ENCODE results near the gene DTYMK. TPM values are rescaled to one million over a fixed set of nuclear protein-coding genes. Genes with fewer than 3 reads are reported as not detected.

DTYMK gene
- total and polyA plus RNA-seq, 2 donors (not counting 1 experiment from before 2014, with no cell fraction given) = 19.5 to 26.3 TPM

DNA sequence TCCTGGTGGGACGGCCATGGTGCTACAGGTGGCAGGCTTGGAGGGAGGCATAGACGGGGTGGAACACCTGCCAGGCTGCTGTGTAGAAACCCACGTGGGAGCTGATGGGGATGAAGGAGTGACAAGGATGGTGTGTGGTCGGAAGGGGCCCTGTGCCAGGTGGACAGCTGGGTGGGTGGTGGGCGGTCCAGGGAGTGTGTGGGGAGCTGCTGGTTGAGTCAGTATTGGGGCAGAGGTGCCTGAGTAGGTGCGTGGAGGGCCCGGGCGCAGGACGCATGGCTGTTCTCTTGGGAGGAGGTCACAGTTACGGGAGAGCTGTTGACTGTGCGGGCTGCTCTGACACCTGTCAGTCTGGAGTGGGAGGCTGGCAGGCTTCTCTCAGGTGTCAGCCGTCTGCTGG, 35.2 kb upstream of the DTYMK start:
- intact Hi-C loops (cut with micrococcal nuclease) = no loop called here

DNA sequence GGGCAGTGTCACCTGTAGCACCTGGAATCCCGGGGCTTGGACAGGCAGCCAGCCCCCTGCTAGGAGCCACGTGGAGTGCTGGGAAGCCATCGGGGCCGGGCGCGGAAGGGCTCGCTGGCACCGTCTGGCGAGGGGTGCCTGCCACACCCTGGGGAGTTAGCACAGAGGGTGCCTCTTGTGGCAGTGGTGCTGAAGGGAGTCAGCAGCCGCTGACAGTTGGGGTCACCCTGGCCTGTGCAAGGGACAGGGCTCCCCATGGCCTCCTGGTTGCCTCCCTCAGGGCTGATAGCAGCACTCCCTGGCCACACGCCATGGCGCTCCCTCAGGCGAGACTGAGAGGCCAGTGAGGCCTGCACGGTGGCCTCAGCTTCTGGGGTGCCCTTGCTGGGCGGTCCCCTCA, 33.9 kb upstream of the DTYMK start:
- Histone ChIP-seq H2AFZ (ENCODE audit: insufficient read depth, low read depth, low read length, poor library complexity, severe bottlenecking) (no peak overlapping the region), H4K20me1 (ENCODE audit: control insufficient read depth, insufficient read depth, low read length, poor library complexity, severe bottlenecking) (no peaks in the 10 kb centered on the region), H3K79me2 (ENCODE audit: control insufficient read depth, insufficient read depth, low read length) (peaks cover 14% of the 10 kb centered on the region), H3K27ac (ENCODE audit: low read length in 2 of 2) (no peak overlapping the region), H3K9me3 (ENCODE audit: control extremely low read depth in 1 of 3, control insufficient read depth in 2 of 3, insufficient read depth in 1 of 3, low read length in 2 of 3) (peaks cover 0 to 17% (median 5%) of the 10 kb centered on the region in 3 donors), H3K4me1 (ENCODE audit: control insufficient read depth in 2 of 2, insufficient read depth in 2 of 2, low read length in 2 of 2) (no peaks in the 10 kb centered on the region), H3K4me3 (ENCODE audit: control extremely low read depth in 1 of 5, extremely low read depth in 1 of 5, insufficient read depth in 1 of 5, low read depth in 2 of 5, low read length in 4 of 5) (no peak overlapping the region), H3K4me2 (replicated peaks; ENCODE audit: low read depth, low read length, poor library complexity, severe bottlenecking) (no peak overlapping the region), H3K27me3 (replicated peaks in 1 of 4; ENCODE audit: control extremely low read depth in 1 of 4, control insufficient read depth in 3 of 4, insufficient read depth in 4 of 4, low read length in 3 of 4) (no peaks in the 10 kb centered on the region), H3K36me3 (replicated peaks in 1 of 2; ENCODE audit: control extremely low read depth in 1 of 2, control insufficient read depth in 1 of 2, extremely low read depth in 1 of 2, insufficient read depth in 2 of 2, low read length in 1 of 2) (peaks cover 2 to 46% of the 10 kb centered on the region in 2 experiments), H3K9ac (ENCODE audit: low read length) (no peak overlapping the region)
- no peak for ATAC-seq (ENCODE audit: low read depth)
- no peak for DNase-seq
- ChIA-PET POLR2A (no interaction called here), CTCF (interaction anchor here (1.1 kb wide), 1 partner anchor 14 kb away, joined by 6 read pairs; the partner anchor contains the start of gene D2HGDH)
- TF ChIP-seq, protein P1, sequence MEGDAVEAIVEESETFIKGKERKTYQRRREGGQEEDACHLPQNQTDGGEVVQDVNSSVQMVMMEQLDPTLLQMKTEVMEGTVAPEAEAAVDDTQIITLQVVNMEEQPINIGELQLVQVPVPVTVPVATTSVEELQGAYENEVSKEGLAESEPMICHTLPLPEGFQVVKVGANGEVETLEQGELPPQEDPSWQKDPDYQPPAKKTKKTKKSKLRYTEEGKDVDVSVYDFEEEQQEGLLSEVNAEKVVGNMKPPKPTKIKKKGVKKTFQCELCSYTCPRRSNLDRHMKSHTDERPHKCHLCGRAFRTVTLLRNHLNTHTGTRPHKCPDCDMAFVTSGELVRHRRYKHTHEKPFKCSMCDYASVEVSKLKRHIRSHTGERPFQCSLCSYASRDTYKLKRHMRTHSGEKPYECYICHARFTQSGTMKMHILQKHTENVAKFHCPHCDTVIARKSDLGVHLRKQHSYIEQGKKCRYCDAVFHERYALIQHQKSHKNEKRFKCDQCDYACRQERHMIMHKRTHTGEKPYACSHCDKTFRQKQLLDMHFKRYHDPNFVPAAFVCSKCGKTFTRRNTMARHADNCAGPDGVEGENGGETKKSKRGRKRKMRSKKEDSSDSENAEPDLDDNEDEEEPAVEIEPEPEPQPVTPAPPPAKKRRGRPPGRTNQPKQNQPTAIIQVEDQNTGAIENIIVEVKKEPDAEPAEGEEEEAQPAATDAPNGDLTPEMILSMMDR (IDR thresholded peaks at IDR 0.05) = no peak
- TF ChIP-seq EZH2 (IDR thresholded peaks at IDR 0.05; ENCODE audit: borderline replicate concordance, insufficient read depth, low read depth, low read length, poor library complexity, severe bottlenecking) = no peak
- no peaks in the 10 kb centered on the region for H3K9me3 Mint-ChIP-seq (ENCODE audit: insufficient read depth)
- no peaks in the 10 kb centered on the region for H3K27me3 Mint-ChIP-seq
- WGBS (ENCODE audit: insufficient coverage) = 95% methylated on average over 15 of the region's 15 CpGs
- intact Hi-C loops (cut with micrococcal nuclease) = no loop called here
- no peak overlapping the region for H3K4me3 Mint-ChIP-seq
- no peak overlapping the region for H3K27ac Mint-ChIP-seq
- H3K4me1 Mint-ChIP-seq = no peaks in the 10 kb centered on the region

More for the DNA sequence above, 35.2 kb upstream of the DTYMK start:
- ChIA-PET POLR2A (no interaction called here), CTCF (interaction anchor here (1.0 to 1.1 kb wide), 2 partner anchors 12 to 124 kb away, joined by 3 to 6 read pairs; partner anchors contain the start of gene D2HGDH)
- H3K4me2 ChIP-seq (replicated peaks; ENCODE audit: low read depth, low read length, poor library complexity, severe bottlenecking) = no peak overlapping the region
- H3K4me1 ChIP-seq (ENCODE audit: control insufficient read depth in 2 of 2, insufficient read depth in 2 of 2, low read length in 2 of 2) = no peaks in the 10 kb centered on the region
- 93% methylated on average over 12 of the region's 12 CpGs for WGBS (ENCODE audit: insufficient coverage)
- no peak for TF ChIP-seq EZH2 (IDR thresholded peaks at IDR 0.05; ENCODE audit: borderline replicate concordance, insufficient read depth, low read depth, low read length, poor library complexity, severe bottlenecking)
- peaks cover 0 to 17% (median 5%) of the 10 kb centered on the region in 3 donors for H3K9me3 ChIP-seq (ENCODE audit: control extremely low read depth in 1 of 3, control insufficient read depth in 2 of 3, insufficient read depth in 1 of 3, low read length in 2 of 3)
- H3K27me3 ChIP-seq (replicated peaks in 1 of 4; ENCODE audit: control extremely low read depth in 1 of 4, control insufficient read depth in 3 of 4, insufficient read depth in 4 of 4, low read length in 3 of 4) = no peaks in the 10 kb centered on the region
- DNase-seq (no peak), ATAC-seq (ENCODE audit: low read depth) (no peak)
- H2AFZ ChIP-seq (ENCODE audit: insufficient read depth, low read depth, low read length, poor library complexity, severe bottlenecking) = no peak overlapping the region
- Mint-ChIP-seq H3K9me3 (ENCODE audit: insufficient read depth) (no peaks in the 10 kb centered on the region), H3K4me3 (no peak overlapping the region), H3K27ac (no peak overlapping the region), H3K27me3 (no peaks in the 10 kb centered on the region), H3K4me1 (no peaks in the 10 kb centered on the region)
- H4K20me1 ChIP-seq (ENCODE audit: control insufficient read depth, insufficient read depth, low read length, poor library complexity, severe bottlenecking) = no peaks in the 10 kb centered on the region
- no peak overlapping the region for H3K9ac ChIP-seq (ENCODE audit: low read length)
- H3K4me3 ChIP-seq (ENCODE audit: control extremely low read depth in 1 of 5, extremely low read depth in 1 of 5, insufficient read depth in 1 of 5, low read depth in 2 of 5, low read length in 4 of 5) = no peak overlapping the region
- peaks cover 14% of the 10 kb centered on the region for H3K79me2 ChIP-seq (ENCODE audit: control insufficient read depth, insufficient read depth, low read length)
- peaks cover 0 to 40% of the 10 kb centered on the region in 2 experiments for H3K36me3 ChIP-seq (replicated peaks in 1 of 2; ENCODE audit: control extremely low read depth in 1 of 2, control insufficient read depth in 1 of 2, extremely low read depth in 1 of 2, insufficient read depth in 2 of 2, low read length in 1 of 2)
- no peak overlapping the region for H3K27ac ChIP-seq (ENCODE audit: low read length in 2 of 2)
